IPS-18c (cell line): Measurements from ENCODE around the gene RPS6KC1.
"Not testable (repeated sequence)": the region's sequence is repeated elsewhere in the genome, so short reads cannot be mapped to it uniquely, and the experiment has no call there.

Source experiments
- H3K4me3 ChIP-seq: 2 replicates; pipeline ENCODE4 v1.7.0; 2013; ENCODE audit warnings: low read depth, mild to moderate bottlenecking, low read length, moderate library complexity; ENCODE audit not compliant: insufficient read depth
- H3K9me3 ChIP-seq: one replicate; pipeline ENCODE4 v1.6.1; 2013; ENCODE audit warnings: mild to moderate bottlenecking, low read length, moderate library complexity; ENCODE audit not compliant: control insufficient read depth, insufficient read depth

Gene RPS6KC1, protein sequence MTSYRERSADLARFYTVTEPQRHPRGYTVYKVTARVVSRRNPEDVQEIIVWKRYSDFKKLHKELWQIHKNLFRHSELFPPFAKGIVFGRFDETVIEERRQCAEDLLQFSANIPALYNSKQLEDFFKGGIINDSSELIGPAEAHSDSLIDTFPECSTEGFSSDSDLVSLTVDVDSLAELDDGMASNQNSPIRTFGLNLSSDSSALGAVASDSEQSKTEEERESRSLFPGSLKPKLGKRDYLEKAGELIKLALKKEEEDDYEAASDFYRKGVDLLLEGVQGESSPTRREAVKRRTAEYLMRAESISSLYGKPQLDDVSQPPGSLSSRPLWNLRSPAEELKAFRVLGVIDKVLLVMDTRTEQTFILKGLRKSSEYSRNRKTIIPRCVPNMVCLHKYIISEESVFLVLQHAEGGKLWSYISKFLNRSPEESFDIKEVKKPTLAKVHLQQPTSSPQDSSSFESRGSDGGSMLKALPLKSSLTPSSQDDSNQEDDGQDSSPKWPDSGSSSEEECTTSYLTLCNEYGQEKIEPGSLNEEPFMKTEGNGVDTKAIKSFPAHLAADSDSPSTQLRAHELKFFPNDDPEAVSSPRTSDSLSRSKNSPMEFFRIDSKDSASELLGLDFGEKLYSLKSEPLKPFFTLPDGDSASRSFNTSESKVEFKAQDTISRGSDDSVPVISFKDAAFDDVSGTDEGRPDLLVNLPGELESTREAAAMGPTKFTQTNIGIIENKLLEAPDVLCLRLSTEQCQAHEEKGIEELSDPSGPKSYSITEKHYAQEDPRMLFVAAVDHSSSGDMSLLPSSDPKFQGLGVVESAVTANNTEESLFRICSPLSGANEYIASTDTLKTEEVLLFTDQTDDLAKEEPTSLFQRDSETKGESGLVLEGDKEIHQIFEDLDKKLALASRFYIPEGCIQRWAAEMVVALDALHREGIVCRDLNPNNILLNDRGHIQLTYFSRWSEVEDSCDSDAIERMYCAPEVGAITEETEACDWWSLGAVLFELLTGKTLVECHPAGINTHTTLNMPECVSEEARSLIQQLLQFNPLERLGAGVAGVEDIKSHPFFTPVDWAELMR

DNA sequence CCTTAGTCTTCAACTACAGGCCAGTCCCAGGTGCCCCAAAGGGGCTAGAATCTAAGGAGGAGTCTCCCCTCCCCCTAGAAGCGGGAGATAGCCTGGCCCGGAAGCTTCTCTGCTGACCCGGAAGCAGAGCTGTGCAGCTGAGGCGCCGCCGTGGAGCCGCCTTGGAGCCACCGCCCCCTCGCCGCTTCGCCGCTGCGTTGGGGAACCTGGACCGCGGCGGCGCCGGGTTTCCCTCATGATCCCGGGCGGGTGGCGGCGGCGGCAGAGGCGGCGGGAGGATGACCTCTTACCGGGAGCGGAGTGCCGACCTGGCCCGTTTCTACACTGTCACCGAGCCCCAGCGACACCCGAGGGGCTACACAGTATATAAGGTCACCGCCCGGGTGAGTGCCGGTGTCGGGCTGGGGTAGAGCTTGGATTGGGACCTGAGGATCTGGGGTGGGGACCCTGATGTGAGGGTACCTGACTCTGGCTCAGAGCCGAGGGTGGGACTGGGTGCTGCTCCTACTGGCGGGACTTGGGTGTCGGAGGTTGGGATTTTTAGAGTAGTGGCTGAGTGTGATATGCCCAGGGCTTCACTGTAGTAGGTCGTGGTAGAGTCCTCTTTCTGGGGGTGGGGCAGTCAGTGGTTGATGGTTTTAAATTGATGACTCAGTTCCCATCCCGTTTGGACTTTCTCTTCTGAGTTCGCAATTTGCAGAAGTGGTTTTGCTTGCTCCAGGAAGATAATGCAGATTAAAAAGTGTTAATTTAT is at the start of gene RPS6KC1:
RPS6KC1 (plus strand) TSS at position 115 of the 754 bp plus-strand sequence; CDS start at position 279, 164 bp downstream.
- H3K4me3 ChIP-seq = peak within 1 kb of the TSS; percentile 75
- no peaks in the 10 kb centered on the region for H3K9me3 ChIP-seq

DNA sequence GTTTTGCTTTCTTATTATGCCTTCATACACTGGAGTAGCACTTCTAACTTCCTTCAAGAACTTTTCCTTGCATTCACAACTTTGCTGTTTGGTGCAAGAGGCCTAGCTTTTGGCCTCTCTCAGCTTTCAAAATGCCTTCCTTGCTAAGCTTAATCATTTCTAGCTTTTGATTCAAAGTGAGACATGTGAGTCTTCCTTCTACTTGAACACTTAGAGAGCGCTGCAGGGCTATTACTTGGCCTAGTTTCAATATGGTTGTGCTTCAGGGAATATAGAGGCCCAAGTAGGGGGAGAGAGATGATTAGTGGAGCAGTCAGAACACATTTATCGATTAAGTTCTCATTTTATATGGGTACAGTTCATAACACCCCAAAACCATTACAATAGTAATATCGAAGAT is 47.8 kb upstream of the RPS6KC1 start:
- Histone ChIP-seq H3K9me3 (peaks cover 3% of the 10 kb centered on the region), H3K4me3 (no peak overlapping the region)

DNA sequence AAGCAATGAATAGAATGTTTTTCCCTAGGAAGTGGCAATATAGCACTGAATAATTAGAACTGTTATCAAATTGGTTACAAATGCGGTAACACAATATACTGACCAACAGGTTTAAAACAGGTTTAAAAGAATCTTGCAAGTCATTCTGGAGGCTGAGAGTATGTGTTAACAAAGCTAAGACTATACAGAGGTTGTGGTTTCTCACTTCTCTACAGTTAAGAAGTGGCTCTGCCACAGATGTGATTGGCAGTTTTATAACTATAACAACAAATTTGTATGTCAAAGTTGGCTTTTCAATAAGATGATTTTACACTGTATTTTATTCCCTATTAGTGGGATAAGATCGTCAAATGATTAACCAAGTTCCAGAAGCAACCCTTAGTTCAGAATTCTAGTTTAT is 42.5 kb upstream of the RPS6KC1 start:
- peaks cover 3% of the 10 kb centered on the region for H3K9me3 ChIP-seq
- no peak overlapping the region for H3K4me3 ChIP-seq

DNA sequence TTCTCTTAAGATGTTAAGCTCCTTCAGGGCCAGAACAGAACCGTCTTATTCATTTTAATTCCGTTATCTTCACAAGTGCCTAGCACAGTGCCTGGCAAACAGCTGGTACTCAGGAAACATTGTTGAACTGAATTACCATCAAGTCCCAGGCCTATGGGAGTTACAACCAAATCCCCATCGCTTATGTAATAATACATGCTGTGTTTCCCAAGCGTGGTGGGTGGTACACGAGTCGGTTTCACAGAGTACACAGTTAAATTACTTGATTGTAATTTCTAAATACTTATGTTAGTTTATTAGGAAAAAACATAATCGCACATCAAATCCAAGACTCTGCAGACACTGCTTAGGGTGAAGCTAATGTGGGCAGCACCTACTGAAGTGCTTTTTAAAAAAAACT is 36.4 kb upstream of the RPS6KC1 start:
- Histone ChIP-seq H3K9me3 (no peaks in the 10 kb centered on the region), H3K4me3 (peak overlapping the region; percentile 95)

DNA sequence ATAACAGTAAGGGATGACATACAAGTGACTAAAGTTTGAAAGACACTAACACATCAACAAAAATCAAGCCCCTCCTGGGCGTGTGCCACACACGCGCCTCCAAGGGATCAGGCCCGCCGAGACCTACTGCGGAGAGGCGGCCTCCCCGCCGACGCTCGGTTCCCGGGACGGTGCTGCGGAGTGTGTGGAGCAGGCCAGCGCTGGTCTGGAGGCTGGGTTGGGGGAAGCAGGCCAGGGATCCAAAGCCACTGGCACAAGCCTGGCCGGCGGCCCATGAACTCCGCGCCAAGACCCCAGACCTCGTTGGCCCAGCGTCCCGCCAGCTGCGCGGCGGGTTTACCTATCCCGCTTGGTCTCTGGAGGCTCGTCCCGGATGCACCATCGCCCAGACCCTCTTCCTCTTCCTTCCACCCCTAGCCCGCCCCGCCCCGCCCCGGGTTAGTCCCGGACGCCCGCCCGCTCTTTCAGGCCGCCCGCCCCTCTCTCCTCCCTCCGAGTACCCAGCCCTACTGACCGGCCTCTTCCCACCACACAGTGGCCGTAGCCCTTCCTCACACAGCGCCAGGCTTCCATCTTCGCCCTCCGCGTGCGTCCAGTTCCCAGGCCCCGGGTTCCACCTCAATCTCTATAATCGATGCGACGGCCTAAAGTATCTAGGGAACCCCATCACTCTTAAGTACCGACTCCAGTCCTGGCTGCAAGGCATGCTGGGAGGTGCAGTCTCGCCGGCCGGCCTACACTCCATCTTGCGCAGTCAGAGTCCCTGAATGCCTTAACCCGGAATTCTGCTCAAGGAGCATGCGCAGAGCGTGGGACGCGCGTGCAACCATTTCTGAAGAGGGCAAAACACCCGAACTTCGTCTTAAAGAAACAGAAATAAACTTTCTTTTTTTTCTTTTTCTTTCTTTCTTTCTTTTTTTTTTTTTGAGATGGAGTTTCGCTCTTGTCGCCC is 35.7 kb upstream of the RPS6KC1 start, which contains the start of gene ANGEL2:
ANGEL2 (minus strand) TSS at position 769 of the 952 bp plus-strand sequence; CDS start at position 573, 196 bp downstream.
- peak within 1 kb of the TSS; percentile 95 for H3K4me3 ChIP-seq

DNA sequence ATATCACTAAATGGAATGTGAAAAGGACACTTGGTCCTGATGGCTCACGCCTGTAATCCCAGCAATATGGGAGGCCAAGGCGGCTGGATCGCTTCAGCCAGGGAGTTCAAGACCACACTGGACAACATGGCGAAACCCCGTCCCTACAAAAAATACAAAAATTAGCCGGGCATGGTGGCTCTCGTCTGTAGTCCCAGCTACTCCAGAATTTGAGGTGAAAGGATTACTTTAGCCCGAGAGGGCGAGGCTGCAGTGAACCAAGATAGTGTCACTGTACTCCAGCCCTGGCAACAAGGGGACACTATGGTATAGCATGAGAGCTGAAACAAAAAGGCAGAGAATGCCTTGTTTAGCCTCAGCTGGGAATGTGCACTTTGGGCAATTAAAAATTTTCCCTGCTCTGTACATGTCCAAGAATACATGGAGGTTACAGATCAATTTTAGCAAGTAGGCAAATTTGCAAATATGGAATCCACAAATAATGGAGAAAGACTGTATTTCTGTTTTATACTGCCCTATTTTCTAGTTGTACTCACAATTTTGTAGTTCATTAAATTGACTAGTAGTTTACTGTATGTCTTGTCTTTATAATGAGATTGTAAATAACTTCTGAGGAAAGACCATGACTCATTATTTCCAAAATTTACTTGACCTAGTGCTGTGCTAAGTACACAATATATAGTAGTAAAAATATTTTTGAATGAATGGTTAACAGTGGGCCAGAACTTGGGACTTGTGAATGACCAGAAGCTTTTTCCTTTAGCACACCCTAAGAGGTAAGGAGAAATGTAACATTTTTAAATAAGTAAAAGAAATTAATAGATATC is 33.4 kb upstream of the RPS6KC1 start:
- H3K9me3 ChIP-seq = no peaks in the 10 kb centered on the region
- no peak overlapping the region for H3K4me3 ChIP-seq

More for the DNA sequence above, 35.7 kb upstream of the RPS6KC1 start, which contains the start of gene ANGEL2:
- H3K9me3 ChIP-seq = no peaks in the 10 kb centered on the region

DNA sequence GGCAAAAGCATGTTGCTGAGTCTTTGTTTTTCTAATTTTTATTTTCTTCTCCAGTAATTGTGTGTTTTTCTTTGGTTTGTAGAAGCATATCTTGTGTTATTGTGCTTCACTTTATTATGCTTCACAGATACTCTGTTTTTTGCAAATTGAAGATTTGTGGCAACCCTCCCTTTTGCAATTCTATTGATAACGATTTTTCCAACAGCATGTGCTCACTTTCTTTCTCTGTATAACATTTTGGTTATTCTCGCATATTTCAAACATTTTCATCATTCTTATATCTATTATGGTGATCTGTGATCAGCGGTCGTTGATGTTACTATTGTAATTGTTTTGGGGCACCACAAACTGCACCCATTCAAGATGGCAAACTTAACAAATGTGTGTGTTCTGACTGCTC is 31.6 kb upstream of the RPS6KC1 start:
- Histone ChIP-seq H3K4me3 (no peak overlapping the region), H3K9me3 (no peaks in the 10 kb centered on the region)

DNA sequence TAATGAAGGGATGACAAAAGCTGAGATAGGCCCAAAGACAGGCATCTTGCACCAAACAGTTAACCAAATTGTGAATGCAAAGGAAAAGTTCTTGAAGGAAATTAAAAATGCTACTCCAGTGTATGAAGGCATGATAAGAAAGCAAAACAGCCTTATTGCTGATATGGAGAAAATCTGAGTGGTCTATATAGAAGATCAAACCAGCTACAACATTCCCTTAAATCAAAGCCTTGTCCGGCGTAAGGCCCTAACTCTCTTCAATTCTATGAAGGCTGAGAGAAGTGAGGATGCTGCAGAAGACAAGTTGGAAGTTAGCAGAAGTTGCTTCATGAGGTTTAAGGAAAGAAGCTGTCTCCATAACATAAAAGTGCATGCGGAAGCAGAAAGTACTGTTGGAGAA is 31.0 kb upstream of the RPS6KC1 start:
- no peaks in the 10 kb centered on the region for H3K9me3 ChIP-seq
- no peak overlapping the region for H3K4me3 ChIP-seq

DNA sequence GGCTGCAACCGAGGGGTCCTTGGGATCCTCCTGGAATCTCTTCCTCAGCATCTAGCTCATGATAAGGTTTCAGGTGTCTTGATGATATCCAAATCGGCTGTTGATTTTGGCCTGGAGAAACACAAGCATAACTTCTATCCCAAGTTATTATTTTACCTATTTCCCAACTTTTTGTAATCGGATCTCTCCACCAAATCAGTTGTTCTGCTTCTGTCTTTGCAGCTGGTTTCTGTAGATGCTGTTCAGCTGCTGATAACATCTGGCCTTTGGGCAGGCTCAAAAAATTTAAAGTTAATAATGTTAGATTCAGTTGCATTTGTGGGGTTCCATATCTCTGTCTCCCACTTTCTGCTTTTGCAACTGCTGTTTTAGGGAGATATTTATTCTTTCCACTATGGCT is 24.0 kb upstream of the RPS6KC1 start:
- H3K9me3 ChIP-seq = not testable (repeated sequence)

DNA sequence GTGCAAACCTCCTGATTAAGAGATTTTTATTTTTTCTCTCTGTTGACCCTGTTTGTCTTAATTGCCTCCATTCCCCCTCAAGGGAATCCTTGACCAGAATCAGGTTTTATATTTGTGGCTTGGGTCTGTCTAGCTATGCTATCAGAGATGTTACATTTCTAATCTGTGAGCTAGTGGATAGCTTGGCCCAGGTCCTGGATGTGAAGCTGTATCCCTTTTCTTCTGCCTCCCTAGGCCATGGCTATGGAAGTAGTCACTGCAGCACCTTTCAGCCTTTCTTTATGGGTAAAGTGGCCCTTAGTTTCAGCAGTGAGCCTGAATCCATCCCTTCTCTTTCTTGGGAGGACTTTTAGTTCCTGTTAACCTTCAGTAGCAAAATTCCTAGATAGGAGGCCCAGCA is 18.4 kb upstream of the RPS6KC1 start:
- Histone ChIP-seq H3K9me3 (no peaks in the 10 kb centered on the region), H3K4me3 (no peak overlapping the region)

More for the DNA sequence above, 24.0 kb upstream of the RPS6KC1 start:
- not testable (repeated sequence) for H3K4me3 ChIP-seq

DNA sequence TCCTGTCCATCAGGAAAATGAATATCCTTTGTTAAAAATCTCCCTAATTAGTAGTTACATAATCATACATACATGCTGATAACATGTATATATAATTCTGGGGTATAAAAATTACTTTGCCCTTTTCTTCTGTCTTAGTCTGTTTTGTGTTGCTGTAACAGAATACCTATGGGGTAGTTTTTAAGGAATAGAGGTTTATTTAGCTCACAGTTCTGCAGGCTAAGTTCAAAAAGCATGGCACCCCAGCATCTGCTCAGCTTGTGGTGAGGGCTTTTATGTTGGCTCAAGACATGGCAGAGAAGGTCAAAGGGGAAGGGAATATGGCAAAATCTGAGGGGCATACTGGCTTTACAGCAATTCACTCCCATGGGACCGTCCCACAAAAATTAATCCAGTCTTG is 16.3 kb upstream of the RPS6KC1 start:
- no peaks in the 10 kb centered on the region for H3K9me3 ChIP-seq
- no peak overlapping the region for H3K4me3 ChIP-seq

DNA sequence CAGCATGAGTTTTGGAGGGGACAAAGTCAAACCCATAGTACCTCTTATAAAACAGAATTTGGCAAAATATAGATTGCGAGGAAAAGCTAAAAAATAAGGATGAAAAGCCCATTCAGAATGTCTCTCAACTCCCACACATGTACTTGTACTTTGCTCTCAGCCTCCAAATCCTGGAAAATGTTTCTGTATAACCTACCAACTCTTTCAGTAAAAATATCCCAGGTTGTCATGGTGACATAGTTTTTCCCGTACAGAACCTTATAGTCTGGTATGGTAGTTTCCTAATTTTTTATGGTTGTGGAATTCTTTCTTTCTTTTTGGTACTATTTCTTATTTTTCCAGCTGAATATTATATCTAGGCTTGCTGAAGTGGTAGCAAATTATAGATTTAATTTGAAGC is 15.5 kb upstream of the RPS6KC1 start:
- no peak overlapping the region for H3K4me3 ChIP-seq
- H3K9me3 ChIP-seq = no peaks in the 10 kb centered on the region

DNA sequence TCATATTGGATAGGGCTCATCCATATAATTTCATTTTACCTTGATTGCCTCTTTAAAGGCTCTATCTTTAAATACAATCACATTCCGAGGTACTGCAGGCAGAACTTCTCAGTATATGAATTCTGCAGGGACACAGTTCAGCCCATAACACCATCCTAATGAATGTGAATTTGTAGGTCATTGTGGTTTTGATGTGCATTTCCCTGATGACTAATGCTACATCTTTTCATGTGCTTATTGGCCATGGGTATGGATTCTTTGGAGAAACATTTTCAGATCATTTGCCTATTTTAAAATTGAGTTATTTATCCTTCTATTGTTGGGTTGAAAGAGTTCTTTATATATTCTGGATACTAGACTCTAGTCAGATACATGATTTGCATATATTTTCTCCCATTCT is 9.6 kb upstream of the RPS6KC1 start:
- no peak overlapping the region for H3K4me3 ChIP-seq

DNA sequence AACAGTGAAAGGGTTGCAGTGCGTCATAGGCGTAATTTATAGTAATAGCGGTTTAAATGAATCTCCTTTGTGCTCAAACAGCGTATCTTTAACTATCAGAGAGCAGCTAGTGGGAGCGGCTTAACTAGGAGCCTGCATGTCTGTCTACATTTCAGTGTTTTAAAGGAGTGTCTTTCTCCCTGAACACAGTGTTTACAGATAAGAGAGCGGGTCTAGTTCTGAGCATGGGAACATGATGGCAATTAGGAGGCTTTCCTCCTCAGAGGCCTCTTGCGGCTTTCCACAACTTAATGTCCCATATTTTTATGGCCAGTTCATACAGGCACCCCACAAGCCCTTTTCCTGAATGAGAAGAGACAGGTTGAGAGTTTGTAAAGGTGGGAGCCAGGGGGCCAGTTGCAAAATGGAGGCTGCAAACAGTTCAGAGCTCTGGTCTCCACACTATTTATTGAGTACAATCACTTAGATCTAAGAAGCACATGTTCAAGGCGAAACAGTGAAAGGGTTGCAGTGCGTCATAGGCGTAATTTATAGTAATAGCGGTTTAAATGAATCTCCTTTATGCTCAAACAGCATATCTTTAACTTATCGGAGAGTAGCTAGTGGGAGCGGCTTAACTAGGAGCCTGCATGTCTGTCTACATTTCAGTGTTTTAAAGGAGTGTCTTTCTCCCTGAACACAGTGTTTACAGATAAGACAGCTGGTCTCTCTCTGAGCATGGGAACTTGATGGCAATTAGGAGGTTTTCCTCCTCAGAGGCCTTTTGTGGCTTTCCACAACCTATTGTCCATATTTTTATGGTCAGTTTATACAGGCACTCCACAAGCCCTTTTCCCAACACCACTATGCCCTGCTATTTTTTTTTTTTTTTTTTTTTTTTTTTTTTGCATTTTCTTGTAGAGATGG is 5.5 kb upstream of the RPS6KC1 start:
- not testable (repeated sequence) for H3K4me3 ChIP-seq, H3K9me3 ChIP-seq

More for the DNA sequence above, 9.6 kb upstream of the RPS6KC1 start:
- peaks cover 2% of the 10 kb centered on the region for H3K9me3 ChIP-seq
